Testis (tissue), 2 donors: ENCODE data around the gene YIPF1.

Source experiments
- POLR2A ChIP-seq: fragments of 450-650 bp; IDR thresholded peaks from one replicate; pipeline ENCODE4 v1.6.1; 2017; ENCODE audit warnings: antibody characterized with exemption, mild to moderate bottlenecking, moderate library complexity
- TF ChIP-seq, protein P1 (sequence below), 3 experiments: fragments of 450-650 bp in 2 of 3; fragments of 200-600 bp in 1 of 3; sonication (generic) in 1 of 3; IDR thresholded peaks; one replicate each; pipeline ENCODE4 v1.5.1; 2016 to 2019; ENCODE audit warnings: antibody characterized with exemption in 3 of 3, mild to moderate bottlenecking in 2 of 3, moderate library complexity in 1 of 3

DNA sequence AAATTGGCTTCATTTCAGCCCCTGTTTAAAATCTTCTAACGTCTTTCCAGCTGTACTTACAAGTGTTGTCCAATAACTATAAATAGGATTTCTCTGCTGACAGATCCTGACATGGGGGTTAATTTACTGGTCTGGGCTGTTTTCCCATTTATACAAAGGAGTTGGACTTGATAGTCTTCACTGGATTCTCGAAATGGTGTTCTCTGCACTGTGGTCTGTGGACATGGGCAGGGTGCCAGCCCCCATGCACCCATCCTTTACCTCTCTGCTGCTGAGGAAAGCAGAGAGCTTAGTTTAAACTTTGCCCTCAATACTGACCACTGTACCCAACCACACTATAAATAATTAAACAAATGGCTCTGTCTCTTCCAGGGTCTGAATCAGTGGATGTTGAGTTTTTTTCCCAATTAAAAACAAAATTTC is 9.6 kb upstream of the YIPF1 start:
- TF ChIP-seq, protein P1, sequence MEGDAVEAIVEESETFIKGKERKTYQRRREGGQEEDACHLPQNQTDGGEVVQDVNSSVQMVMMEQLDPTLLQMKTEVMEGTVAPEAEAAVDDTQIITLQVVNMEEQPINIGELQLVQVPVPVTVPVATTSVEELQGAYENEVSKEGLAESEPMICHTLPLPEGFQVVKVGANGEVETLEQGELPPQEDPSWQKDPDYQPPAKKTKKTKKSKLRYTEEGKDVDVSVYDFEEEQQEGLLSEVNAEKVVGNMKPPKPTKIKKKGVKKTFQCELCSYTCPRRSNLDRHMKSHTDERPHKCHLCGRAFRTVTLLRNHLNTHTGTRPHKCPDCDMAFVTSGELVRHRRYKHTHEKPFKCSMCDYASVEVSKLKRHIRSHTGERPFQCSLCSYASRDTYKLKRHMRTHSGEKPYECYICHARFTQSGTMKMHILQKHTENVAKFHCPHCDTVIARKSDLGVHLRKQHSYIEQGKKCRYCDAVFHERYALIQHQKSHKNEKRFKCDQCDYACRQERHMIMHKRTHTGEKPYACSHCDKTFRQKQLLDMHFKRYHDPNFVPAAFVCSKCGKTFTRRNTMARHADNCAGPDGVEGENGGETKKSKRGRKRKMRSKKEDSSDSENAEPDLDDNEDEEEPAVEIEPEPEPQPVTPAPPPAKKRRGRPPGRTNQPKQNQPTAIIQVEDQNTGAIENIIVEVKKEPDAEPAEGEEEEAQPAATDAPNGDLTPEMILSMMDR (IDR thresholded peaks at IDR 0.05), result no peak
- TF ChIP-seq POLR2A, result no peak
